Gastroesophageal sphincter (tissue), 3 donors: ENCODE data around the gene MYO3B.

Experiments
- EP300 ChIP-seq: sonication (generic); formaldehyde crosslinking; IDR thresholded peaks from one replicate; pipeline ENCODE4 v1.6.1; 2017; ENCODE audit warnings: antibody characterized with exemption, mild to moderate bottlenecking
- POLR2A ChIP-seq, 2 donors: fragments of 450-650 bp; IDR thresholded peaks; one replicate each; pipeline ENCODE4 v1.6.1; 2017; ENCODE audit warnings: antibody characterized with exemption in 2 of 2, mild to moderate bottlenecking in 2 of 2, moderate library complexity in 1 of 2
- POLR2AphosphoS5 ChIP-seq: sonication (generic); formaldehyde crosslinking; IDR thresholded peaks from one replicate; pipeline ENCODE4 v1.6.1; 2017; ENCODE audit warnings: antibody characterized with exemption
- TF ChIP-seq, protein P1 (sequence below), 4 experiments: fragments of 200-600 bp in 2 of 4; fragments of 450-650 bp in 2 of 4; sonication (generic) in 1 of 4; IDR thresholded peaks; one replicate each; pipeline ENCODE4 v1.5.1; 2017 to 2019; ENCODE audit warnings: antibody characterized with exemption in 4 of 4, mild to moderate bottlenecking in 2 of 4, moderate library complexity in 2 of 4

DNA sequence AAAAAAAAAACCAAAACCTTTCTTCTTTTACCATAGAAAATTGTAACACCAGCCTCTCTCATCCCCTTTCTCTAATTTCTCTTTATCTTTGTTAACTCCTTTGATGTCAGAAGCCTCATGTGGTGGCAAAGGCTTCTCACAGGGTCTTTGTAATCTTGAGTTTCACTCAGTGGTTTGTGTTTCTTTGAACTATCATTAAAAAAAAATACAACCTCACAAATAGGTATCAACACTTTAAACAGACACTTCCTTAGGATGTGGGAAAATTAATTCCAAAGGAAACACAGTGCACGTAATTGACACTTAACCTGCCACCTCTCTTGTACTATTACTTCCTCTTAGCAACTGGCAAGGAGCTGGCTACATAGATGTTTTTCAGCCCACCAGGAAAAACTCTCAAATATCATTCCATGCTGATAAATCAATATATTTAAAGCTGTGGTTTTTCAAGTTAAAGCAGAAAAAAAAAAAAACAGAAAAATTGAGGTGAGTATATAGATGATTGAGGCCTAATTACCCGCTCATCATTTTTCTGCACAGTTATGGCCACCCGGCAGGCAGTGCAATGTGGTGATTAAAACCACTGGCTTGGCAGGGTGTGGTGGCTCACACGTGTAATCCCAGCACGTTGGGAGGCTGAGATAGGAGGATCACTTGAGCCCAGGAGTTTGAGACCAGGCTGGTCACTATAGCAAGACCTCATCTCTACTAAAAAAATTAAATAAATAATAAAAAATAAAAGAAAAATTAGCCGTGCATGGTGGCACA lies 193.5 kb downstream of the MYO3B start:
- TF ChIP-seq, protein P1, sequence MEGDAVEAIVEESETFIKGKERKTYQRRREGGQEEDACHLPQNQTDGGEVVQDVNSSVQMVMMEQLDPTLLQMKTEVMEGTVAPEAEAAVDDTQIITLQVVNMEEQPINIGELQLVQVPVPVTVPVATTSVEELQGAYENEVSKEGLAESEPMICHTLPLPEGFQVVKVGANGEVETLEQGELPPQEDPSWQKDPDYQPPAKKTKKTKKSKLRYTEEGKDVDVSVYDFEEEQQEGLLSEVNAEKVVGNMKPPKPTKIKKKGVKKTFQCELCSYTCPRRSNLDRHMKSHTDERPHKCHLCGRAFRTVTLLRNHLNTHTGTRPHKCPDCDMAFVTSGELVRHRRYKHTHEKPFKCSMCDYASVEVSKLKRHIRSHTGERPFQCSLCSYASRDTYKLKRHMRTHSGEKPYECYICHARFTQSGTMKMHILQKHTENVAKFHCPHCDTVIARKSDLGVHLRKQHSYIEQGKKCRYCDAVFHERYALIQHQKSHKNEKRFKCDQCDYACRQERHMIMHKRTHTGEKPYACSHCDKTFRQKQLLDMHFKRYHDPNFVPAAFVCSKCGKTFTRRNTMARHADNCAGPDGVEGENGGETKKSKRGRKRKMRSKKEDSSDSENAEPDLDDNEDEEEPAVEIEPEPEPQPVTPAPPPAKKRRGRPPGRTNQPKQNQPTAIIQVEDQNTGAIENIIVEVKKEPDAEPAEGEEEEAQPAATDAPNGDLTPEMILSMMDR (IDR thresholded peaks at IDR 0.05) = no peak
- TF ChIP-seq EP300 (no peak), POLR2A (IDR thresholded peaks at IDR 0.05) (no peak), POLR2AphosphoS5 (no peak)
